H1 (cell line): ENCODE results near the gene PDE4D. TPM values are rescaled to one million over a fixed set of nuclear protein-coding genes. Genes with fewer than 3 reads are reported as not detected.

Source experiments
- ASH2L ChIP-seq: fragments of 200-600, 300-600 bp; sonication (generic); IDR thresholded peaks from one replicate; pipeline ENCODE4 v1.7.1; 2017; ENCODE audit warnings: low read length
- HDAC2 ChIP-seq, 2 experiments: fragments of 300-600 bp in 1 of 2; sonication (generic) in 1 of 2; IDR thresholded peaks; 2 replicates each; pipeline ENCODE4 v1.6.1; 2011 to 2012; ENCODE audit warnings: low read depth in 2 of 2, low read length in 2 of 2, mild to moderate bottlenecking in 2 of 2, moderate library complexity in 2 of 2, borderline replicate concordance in 1 of 2, inconsistent platforms in 1 of 2
- KDM1A ChIP-seq: fragments of 200-600, 300-600 bp; sonication (generic); IDR thresholded peaks from 2 replicates; pipeline ENCODE4 v1.7.1; 2016; ENCODE audit warnings: mild to moderate bottlenecking, low read length, borderline replicate concordance
- SUZ12 ChIP-seq: fragments of 200-600 bp; sonication (generic); IDR thresholded peaks from 2 replicates; pipeline ENCODE4 v1.6.1; 2012; ENCODE audit warnings: mild to moderate bottlenecking, inconsistent platforms, low read length, moderate library complexity, mixed read lengths
- TBP ChIP-seq: IDR thresholded peaks from 2 replicates; pipeline ENCODE4 v1.6.1; 2011; ENCODE audit warnings: low read depth, low read length, improper control_type of control experiment
- polyA plus RNA-seq, 7 experiments: library from polyadenylated mRNA; depleted of rRNA in 3 of 7; stranded (reverse) in 5 of 7; unstranded in 2 of 7; fragments of >200 nt in 5 of 7; fragments of 200-250 nt in 2 of 7; gene quantifications; 1 replicate in 5 of 7; 2 replicates in 1 of 7; 4 replicates in 1 of 7; pipeline versions ENCODE4 v1.2.1 to v1.2.3, GENCODE V29; 2011 to 2013; ENCODE audit warnings: missing spikeins in 2 of 7, mixed read lengths in 2 of 7
- total RNA-seq: library from RNA; stranded (reverse); fragmentation: NEBNext Ultra II Directional; extraction: Animal tissue kit (Norgen Biotek cat#: 25700); gene quantifications from 2 replicates; pipeline ENCODE4 v1.2.1, GENCODE V29; 2021

PDE4D gene
- total and polyA plus RNA-seq, 2 of the 8 experiments (the other 6 are each of a cell fraction or from before 2014, with no cell fraction given), result 2.3 to 3.7 TPM

- TF ChIP-seq TBP (no peak), KDM1A (no peak), SUZ12 (no peak), HDAC2 (IDR thresholded peaks at IDR 0.05; ENCODE audit: borderline replicate concordance in 1 of 2, low read depth in 2 of 2, low read length in 2 of 2) (no peak), ASH2L (no peak)
Measured at GRCh38 chr5:59005934-59006701, 887.4 kb downstream of the PDE4D start (continued).
